ENCODE measurements around the gene CAMTA1. TPM values are rescaled to one million over a fixed set of nuclear protein-coding genes. Genes with fewer than 3 reads are reported as not detected.

Gene CAMTA1
- total RNA-seq, 2 donors from 2014 or later = 36.5 to 57.5 TPM

DNA sequence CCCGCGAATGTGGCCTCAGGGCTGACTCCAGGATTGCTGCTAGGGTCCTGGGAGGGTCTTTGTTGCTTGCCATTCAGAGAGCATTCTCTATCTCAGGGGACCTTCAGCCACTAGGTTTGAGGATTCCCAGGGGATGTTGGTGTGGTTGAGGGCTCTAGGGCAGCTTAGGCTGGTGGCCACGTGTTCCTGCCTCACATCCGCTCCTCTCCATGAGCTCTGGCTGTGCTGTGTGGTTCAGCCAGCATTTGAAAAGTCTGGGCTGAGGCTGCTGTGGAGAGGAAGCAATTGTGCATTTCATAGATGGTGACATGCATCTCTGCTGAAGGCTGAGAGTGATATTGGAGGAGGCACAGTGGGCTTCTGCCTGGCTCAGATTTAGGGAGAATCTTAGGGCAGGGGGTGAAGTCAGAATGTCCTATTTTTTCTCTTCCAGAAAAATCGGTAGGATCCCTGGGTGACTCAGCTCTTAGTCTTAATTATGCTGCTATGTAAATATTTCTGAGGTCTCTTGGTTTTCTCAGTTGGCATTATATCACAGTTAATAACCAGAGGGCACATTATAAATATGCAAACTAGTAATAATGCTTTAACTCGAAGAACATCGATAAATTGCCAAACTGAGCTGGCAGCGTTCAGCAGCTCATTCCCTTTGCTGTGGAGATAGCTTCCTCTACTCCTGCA, 182.3 kb downstream of the CAMTA1 start:
- Mint-ChIP-seq H3K4me3 (no peak overlapping the region), H3K27me3 (peaks cover 49 to 55% of the 10 kb centered on the region in 2 donors), H3K27ac (no peak overlapping the region), H3K4me1 (ENCODE audit: low read depth in 2 of 2) (peaks cover 6 to 14% of the 10 kb centered on the region in 2 donors), H3K9me3 (no peaks in the 10 kb centered on the region), H3K36me3 (no peaks in the 10 kb centered on the region)
- ATAC-seq = no peak
- DNase-seq (ENCODE audit: low spot score) = peak; percentile 47

GRCh38 chr1:6969106-6969505, 183.9 kb downstream of the CAMTA1 start:
- peak in 1 of 2 donors; percentile 17 for ATAC-seq
- no peak overlapping the region for H3K4me3 Mint-ChIP-seq
- H3K27ac Mint-ChIP-seq = no peak overlapping the region

DNA sequence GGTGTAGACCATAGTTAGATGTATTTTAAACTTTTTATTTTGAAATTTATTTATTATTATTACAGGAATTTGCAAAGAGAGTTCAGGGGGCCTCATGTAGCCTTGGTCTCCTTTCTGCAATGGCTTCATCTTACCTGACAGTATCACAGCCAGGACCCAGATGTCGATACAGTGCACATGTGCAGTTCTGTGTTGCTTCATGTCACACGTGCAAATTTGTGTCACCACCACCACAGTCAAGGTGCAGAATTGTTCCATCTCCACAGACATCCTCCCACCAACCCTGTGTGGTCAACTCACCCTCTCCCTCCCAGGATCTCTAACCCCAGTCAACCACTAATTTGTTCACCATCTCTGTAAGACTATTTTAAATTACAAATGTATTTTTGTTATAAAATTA, 184.5 kb downstream of the CAMTA1 start:
- H3K9me3 Mint-ChIP-seq = no peaks in the 10 kb centered on the region
- no peak overlapping the region for H3K27ac Mint-ChIP-seq
- peaks cover 43 to 45% of the 10 kb centered on the region in 2 donors for H3K27me3 Mint-ChIP-seq
- no peaks in the 10 kb centered on the region for H3K36me3 Mint-ChIP-seq
- no peak overlapping the region for H3K4me3 Mint-ChIP-seq
- H3K4me1 Mint-ChIP-seq (ENCODE audit: low read depth in 2 of 2) = peaks cover 6 to 10% of the 10 kb centered on the region in 2 donors
- DNase-seq (ENCODE audit: low spot score) (no peak), ATAC-seq (no peak)

More at GRCh38 chr1:6969106-6969505, 183.9 kb downstream of the CAMTA1 start:
- Mint-ChIP-seq H3K9me3 (no peaks in the 10 kb centered on the region), H3K4me1 (ENCODE audit: low read depth in 2 of 2) (peaks cover 6 to 10% of the 10 kb centered on the region in 2 donors), H3K27me3 (peaks cover 47 to 52% of the 10 kb centered on the region in 2 donors), H3K36me3 (no peaks in the 10 kb centered on the region)
- DNase-seq (ENCODE audit: low spot score) = no peak

GRCh38 chr1:6970221-6970620, 185.0 kb downstream of the CAMTA1 start:
- no peak for DNase-seq (ENCODE audit: low spot score)
- Mint-ChIP-seq H3K27ac (no peak overlapping the region), H3K9me3 (no peaks in the 10 kb centered on the region), H3K4me3 (no peak overlapping the region), H3K4me1 (ENCODE audit: low read depth in 2 of 2) (peaks cover 6 to 10% of the 10 kb centered on the region in 2 donors), H3K36me3 (no peaks in the 10 kb centered on the region), H3K27me3 (peaks cover 38 to 41% of the 10 kb centered on the region in 2 donors)
- ATAC-seq = no peak

- Mint-ChIP-seq H3K27ac (no peak overlapping the region), H3K4me1 (ENCODE audit: low read depth in 2 of 2) (peaks cover 6 to 10% of the 10 kb centered on the region in 2 donors), H3K27me3 (peaks cover 34 to 36% of the 10 kb centered on the region in 2 donors), H3K4me3 (no peak overlapping the region), H3K9me3 (no peaks in the 10 kb centered on the region), H3K36me3 (no peaks in the 10 kb centered on the region)
- ATAC-seq (no peak), DNase-seq (ENCODE audit: low spot score) (no peak)
These were observed 185.8 kb downstream of the CAMTA1 start for GRCh38 chr1:6971048-6971447.

DNA sequence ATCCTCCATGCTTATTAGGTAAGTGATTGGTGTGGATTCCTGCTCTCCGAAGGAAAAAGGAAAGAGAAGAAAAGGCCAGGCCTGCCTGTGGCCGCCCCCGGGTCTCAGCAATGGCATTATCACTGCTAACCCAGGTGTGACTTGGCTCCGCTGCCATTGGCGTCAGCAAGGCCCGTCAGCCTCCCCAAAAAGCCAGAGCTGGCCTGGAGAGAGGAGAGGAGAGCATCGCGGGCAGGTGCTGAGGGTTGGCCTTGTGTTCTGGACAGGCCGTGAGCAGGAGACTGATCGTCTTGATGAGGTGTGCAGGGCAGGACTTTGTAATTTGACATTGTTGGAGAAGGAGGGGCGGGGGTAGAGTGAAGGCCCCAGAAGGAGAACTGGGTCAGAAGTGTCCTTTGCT, 186.4 kb downstream of the CAMTA1 start:
- H3K9me3 Mint-ChIP-seq = no peaks in the 10 kb centered on the region
- no peak for ATAC-seq
- H3K4me3 Mint-ChIP-seq = no peak overlapping the region
- no peaks in the 10 kb centered on the region for H3K36me3 Mint-ChIP-seq
- H3K27me3 Mint-ChIP-seq = peaks cover 37% of the 10 kb centered on the region in 2 donors
- H3K4me1 Mint-ChIP-seq (ENCODE audit: low read depth in 2 of 2) = peaks cover 6 to 10% of the 10 kb centered on the region in 2 donors
- no peak for DNase-seq (ENCODE audit: low spot score)
- H3K27ac Mint-ChIP-seq = no peak overlapping the region

DNA sequence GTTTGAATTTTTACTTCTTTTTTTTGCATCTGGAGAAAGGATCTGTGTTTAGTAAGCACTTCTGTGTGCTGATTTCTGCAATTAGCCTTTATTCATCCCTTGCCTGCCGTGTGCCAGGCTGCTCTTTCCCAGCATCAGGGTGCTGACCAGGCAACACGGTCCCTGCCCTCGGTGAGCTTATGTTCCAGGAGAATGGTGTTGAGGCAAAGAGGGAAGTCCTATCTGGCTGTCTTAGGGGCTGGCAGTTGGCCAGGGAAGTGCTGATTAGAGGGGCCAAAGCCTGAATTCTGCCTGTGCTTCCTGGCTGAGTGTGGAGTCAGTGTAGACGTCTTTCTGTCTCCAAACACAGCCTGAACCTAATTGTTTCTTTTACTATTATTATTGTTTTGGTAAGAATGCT, 187.1 kb downstream of the CAMTA1 start:
- Mint-ChIP-seq H3K27me3 (peaks cover 31 to 38% of the 10 kb centered on the region in 2 donors), H3K4me1 (ENCODE audit: low read depth in 2 of 2) (peaks cover 6 to 10% of the 10 kb centered on the region in 2 donors), H3K4me3 (no peak overlapping the region), H3K9me3 (no peaks in the 10 kb centered on the region), H3K36me3 (no peaks in the 10 kb centered on the region), H3K27ac (no peak overlapping the region)
- ATAC-seq (no peak), DNase-seq (ENCODE audit: low spot score) (no peak)

DNA sequence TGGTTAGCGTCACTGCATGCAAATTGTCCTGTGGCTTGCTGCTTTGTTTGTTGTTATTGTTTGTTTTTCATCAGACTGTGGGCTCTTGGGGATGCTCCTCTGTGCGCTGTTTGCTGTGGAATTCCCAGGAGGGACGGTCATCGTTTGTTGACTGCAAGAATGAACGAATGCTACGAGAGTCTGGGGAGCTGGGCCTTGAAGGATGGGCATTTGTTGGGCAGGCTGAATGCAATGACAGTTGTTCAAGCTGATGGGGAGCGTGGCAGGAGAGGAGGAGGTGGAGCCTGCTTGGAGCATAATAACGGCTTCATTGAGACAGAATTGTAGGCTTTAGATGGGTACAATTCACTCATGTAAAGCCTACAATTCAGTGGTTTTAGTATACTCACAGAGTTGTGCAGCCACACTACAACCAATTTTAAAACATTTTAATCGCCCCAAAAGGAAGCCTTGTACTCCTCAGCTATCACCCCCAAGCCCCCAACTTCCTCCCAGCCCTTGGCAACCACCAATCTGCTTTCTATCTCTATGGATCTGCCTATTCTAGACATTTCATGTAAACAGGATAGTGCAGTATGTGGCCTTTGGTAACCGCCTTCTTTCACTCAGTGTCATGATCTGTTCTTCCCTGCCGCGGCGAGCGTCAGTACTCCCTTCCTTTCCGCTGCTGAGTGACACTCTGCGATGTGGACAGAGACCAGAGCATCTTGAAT, 190.2 kb downstream of the CAMTA1 start:
- peaks cover 15 to 16% of the 10 kb centered on the region in 2 donors for H3K27me3 Mint-ChIP-seq
- no peaks in the 10 kb centered on the region for H3K4me1 Mint-ChIP-seq (ENCODE audit: low read depth in 2 of 2)
- ATAC-seq = no peak
- H3K36me3 Mint-ChIP-seq = no peaks in the 10 kb centered on the region
- DNase-seq (ENCODE audit: low spot score) = no peak
- H3K27ac Mint-ChIP-seq = no peak overlapping the region
- no peak overlapping the region for H3K4me3 Mint-ChIP-seq
- H3K9me3 Mint-ChIP-seq = no peaks in the 10 kb centered on the region

DNA sequence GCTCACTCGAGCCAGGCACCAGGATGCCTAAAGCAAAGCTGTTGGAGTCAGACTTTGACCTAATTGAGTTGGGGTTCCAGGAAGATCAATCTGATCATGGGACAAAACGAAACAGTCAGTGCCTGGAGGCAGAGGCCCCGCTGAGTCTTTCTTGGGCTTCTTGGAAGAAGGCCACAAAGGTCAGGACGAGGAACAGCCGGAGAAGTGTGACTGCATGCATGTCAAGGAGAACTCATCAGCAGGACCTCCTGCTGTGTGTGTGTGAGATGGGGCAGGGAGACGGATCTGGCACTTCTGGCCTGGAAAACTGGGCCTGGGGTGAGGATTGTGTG, 190.8 kb downstream of the CAMTA1 start:
- DNase-seq (ENCODE audit: low spot score) (no peak), ATAC-seq (no peak)
- Mint-ChIP-seq H3K36me3 (no peaks in the 10 kb centered on the region), H3K4me1 (ENCODE audit: low read depth in 2 of 2) (no peaks in the 10 kb centered on the region), H3K9me3 (no peaks in the 10 kb centered on the region), H3K27me3 (peaks cover 15 to 16% of the 10 kb centered on the region in 2 donors), H3K4me3 (no peak overlapping the region), H3K27ac (no peak overlapping the region)

- Mint-ChIP-seq H3K4me3 (no peak overlapping the region), H3K27me3 (peaks cover 10 to 27% of the 10 kb centered on the region in 2 donors), H3K36me3 (no peaks in the 10 kb centered on the region), H3K27ac (no peak overlapping the region), H3K4me1 (ENCODE audit: low read depth in 2 of 2) (no peaks in the 10 kb centered on the region), H3K9me3 (no peaks in the 10 kb centered on the region)
- ATAC-seq (no peak), DNase-seq (ENCODE audit: low spot score) (no peak)
These were observed 193.9 kb downstream of the CAMTA1 start for GRCh38 chr1:6979003-6979613.

DNA sequence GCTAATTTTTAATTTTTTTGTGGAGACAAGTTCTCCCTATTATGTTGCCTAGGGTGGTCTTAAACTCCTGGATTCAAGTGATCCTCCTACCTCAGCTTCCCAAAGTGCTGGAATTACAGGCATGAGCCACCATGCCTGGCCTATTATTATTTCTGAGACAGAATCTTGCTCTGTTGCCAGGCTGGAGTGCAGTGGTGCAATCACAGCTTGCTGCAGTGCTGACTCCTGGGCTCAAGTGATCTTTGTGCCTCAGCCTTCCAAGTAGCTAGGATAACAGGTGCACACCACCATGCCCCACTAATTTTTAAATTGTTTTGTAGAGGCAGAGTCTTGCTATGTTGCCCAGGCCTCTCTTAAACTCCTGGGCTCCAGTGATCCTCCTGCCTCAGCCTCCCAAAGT, 196.3 kb downstream of the CAMTA1 start:
- Mint-ChIP-seq H3K9me3 (no peaks in the 10 kb centered on the region), H3K27ac (no peak overlapping the region), H3K4me3 (no peak overlapping the region), H3K36me3 (no peaks in the 10 kb centered on the region), H3K4me1 (ENCODE audit: low read depth in 2 of 2) (no peaks in the 10 kb centered on the region), H3K27me3 (peaks cover 5 to 23% of the 10 kb centered on the region in 2 donors)
- no peak for ATAC-seq
- no peak for DNase-seq (ENCODE audit: low spot score)

GRCh38 chr1:6982443-6982842, 197.2 kb downstream of the CAMTA1 start:
- no peak overlapping the region for H3K27ac Mint-ChIP-seq
- no peaks in the 10 kb centered on the region for H3K36me3 Mint-ChIP-seq
- no peaks in the 10 kb centered on the region for H3K4me1 Mint-ChIP-seq (ENCODE audit: low read depth in 2 of 2)
- DNase-seq (ENCODE audit: low spot score) = no peak
- no peaks in the 10 kb centered on the region for H3K9me3 Mint-ChIP-seq
- H3K27me3 Mint-ChIP-seq = peaks cover 3 to 22% of the 10 kb centered on the region in 2 donors
- ATAC-seq = no peak
- no peak overlapping the region for H3K4me3 Mint-ChIP-seq

- Mint-ChIP-seq H3K4me3 (no peak overlapping the region), H3K36me3 (no peaks in the 10 kb centered on the region), H3K27ac (no peak overlapping the region), H3K9me3 (no peaks in the 10 kb centered on the region), H3K4me1 (ENCODE audit: low read depth in 2 of 2) (no peaks in the 10 kb centered on the region), H3K27me3 (peaks cover 5 to 18% of the 10 kb centered on the region in 2 donors)
- DNase-seq (ENCODE audit: low spot score) (no peak), ATAC-seq (no peak)
These were observed 197.6 kb downstream of the CAMTA1 start for GRCh38 chr1:6982860-6983259.

- Mint-ChIP-seq H3K27ac (no peak overlapping the region), H3K4me1 (ENCODE audit: low read depth in 2 of 2) (no peaks in the 10 kb centered on the region), H3K36me3 (no peaks in the 10 kb centered on the region), H3K27me3 (peaks cover 7 to 24% of the 10 kb centered on the region in 2 donors), H3K4me3 (no peak overlapping the region), H3K9me3 (no peaks in the 10 kb centered on the region)
- DNase-seq (ENCODE audit: low spot score) = no peak
- ATAC-seq = no peak
These were observed 199.3 kb downstream of the CAMTA1 start for GRCh38 chr1:6984536-6984935.

Data from natural killer cell treated with Interleukin-12 subunit alpha and Interleukin-12 subunit beta and Interleukin-15 and Interleukin-18, amount 100 ng/mL, for 72 hours (primary cell).